Measurements from ENCODE around the gene SBK3.

DNA sequence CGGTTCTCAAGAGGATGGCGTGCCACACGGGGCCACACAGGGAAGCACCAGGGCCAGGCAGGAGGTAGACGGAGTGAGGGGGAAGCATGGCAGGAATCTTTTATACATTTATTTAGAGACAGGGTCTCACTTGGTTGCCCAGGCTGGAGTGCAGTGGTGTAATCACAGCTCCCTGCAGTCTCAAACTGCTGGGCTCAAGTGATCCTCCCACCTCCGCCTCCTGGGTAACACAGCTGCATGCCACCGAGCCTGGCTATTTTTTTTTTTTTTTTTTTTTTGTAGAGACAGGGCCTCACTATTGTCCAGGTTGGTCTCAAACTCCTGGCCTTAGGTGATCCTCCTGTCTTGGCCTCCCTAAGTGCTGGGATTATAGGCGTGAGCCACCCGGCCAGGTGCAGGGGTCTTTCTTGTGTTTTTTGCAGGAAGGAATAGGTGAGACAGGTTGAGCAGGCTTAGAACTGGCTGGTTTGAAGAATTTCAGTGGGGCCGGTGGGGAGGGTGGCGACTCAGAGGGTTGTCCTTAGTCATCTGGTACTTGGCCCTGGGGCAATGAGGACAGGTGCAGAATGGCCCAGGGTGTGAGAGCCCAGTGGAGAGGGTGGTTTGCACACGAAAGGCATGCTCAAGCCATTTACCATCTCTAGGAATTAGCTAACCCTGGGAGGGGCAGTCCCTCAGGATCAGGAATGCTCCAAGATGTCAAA lies 49.5 kb downstream of the SBK3 start:
- TF ChIP-seq, protein P1, sequence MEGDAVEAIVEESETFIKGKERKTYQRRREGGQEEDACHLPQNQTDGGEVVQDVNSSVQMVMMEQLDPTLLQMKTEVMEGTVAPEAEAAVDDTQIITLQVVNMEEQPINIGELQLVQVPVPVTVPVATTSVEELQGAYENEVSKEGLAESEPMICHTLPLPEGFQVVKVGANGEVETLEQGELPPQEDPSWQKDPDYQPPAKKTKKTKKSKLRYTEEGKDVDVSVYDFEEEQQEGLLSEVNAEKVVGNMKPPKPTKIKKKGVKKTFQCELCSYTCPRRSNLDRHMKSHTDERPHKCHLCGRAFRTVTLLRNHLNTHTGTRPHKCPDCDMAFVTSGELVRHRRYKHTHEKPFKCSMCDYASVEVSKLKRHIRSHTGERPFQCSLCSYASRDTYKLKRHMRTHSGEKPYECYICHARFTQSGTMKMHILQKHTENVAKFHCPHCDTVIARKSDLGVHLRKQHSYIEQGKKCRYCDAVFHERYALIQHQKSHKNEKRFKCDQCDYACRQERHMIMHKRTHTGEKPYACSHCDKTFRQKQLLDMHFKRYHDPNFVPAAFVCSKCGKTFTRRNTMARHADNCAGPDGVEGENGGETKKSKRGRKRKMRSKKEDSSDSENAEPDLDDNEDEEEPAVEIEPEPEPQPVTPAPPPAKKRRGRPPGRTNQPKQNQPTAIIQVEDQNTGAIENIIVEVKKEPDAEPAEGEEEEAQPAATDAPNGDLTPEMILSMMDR (IDR thresholded peaks at IDR 0.05; ENCODE audit: low read length): no peak
- TF ChIP-seq EZH2phosphoT487 (IDR thresholded peaks at IDR 0.05; ENCODE audit: low read length) (no peak), EZH2 (optimal IDR thresholded peaks at IDR 0.05; ENCODE audit: low read depth, low read length) (no peak)
